NOMO-1 treated with dmso at 0.1 percent for 144 hours (cell line): ENCODE measurements around the gene SKAP1.
"Not testable (repeated sequence)": the region's sequence is repeated elsewhere in the genome, so short reads cannot be mapped to it uniquely, and the experiment has no call there.

Experiments used
- DNase-seq: peaks from one replicate; lab custom pipeline; 2025; ENCODE audit not compliant: unreplicated experiment; lab: John Stamatoyannopoulos, UW

SKAP1 gene

DNA sequence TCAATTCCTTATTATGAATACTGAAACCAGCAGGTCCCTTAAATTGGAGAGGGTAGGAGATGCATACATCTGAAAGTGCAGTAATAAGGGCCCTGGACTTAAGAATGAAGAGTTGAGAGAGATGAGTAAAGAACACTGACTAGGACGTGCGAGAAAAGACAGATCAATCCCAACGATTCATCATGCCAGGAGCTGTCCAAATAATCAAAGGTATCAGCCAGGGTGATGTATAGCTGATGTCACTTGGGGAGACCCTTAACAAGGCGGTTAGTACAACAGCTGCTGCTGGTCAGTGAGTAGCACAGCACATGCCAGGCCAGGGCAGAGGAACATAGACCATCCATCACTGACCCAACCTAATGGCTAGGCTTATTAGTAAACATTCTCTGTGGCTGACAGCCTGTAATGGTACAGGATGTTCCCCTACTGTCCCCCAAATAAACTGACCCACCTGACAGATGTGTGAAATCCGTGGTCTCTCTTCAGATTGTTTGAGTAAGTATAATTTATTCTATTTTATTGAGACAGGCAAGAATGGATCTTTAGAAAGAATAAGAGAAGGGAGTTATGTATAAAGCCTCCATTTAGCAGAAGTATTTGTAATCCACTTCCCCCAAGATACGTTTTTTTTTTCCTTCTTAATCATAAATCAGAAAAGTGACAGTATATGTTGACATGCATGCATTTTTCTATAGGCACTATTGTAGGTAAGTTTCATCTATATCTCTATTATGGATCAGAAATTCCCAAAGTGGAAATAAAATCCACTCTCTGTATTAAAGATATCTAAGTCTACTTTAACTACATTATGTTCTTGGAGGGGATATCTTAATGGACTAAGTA, 204.1 kb downstream of the SKAP1 start:
- no peak for DNase-seq

DNA sequence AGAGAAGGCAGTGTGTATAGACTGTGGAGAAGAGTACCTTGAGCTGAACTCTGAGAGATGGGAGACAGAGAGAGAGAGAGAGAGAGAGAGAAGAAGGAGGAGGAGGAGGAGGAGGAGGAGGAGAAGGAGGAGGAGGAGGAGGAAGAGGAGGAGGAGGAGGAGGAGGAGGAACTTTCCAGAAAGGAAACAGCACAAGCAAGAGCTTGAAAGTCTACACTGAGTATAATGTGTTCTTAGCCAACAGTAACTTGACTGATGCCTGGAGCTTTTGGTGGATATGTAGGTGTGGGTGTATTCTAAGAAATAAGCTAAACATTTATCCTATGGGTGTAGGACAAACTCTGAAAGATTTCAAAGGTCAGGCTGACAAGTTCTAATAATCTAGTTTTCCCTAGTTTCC, 206.1 kb downstream of the SKAP1 start:
- DNase-seq, result no peak

DNA sequence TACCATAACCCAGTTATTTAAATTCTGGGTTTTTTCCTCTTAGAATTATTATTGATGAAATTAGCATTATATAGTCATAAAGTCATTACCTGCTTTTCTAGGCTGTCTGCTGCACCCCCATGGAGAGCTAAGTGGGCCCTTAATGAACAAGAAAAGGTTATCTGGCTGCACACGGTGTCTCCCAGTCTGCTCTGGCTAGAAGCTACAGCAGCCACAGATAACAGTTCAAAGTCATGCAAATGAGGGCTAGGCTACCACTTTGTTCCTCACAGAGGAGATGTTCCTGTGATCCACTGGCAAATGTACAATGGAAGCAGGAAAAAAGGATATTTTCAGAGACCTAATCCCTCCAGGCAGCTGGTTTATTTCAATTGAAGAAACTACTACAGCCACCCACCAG, 210.4 kb downstream of the SKAP1 start:
- DNase-seq, result no peak

DNA sequence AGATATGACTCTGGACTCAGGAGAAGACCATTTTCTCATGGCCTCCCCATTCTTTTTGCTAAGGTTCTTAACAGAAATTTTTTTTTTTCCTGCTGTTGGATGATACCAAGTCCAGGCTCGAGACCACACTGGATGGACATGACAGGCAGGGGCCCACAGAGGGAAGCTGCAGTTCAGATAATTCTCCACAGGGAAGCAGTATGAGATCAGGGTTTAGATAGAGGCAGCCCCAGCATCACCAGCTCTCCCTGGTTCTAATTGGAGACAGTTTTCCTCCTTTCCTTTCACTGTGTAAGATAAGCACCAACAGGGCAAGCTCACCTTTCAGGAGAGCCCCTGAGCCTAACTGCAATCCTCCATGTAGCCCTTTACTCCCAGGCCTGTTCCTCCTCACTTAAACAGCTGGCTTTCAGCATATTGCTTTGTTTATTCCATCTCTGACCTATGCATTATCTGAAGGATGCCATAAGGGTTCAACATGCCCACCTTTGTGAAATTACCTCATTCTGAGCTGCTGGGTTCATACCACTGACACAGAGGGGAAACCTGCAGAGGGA, 214.4 kb downstream of the SKAP1 start:
- no peak for DNase-seq

DNA sequence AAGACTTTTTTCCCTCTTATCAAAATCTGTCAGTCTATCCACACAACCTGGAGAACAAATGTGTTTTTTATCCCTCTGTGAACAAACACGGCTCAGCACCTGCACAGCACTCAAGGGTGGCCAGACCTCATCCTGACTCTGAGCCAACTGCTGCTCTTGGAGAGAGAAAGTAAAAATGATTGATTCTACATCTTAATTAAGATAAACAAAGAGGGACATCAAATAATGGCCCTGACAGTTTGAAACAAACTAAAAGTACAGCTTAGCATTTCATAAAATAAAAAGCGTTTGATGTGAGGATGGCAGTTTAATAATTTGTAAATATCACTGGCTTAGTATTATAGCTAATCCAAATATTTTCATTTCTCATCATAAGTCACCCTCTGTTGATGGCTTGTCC, 216.2 kb downstream of the SKAP1 start:
- no peak for DNase-seq

DNA sequence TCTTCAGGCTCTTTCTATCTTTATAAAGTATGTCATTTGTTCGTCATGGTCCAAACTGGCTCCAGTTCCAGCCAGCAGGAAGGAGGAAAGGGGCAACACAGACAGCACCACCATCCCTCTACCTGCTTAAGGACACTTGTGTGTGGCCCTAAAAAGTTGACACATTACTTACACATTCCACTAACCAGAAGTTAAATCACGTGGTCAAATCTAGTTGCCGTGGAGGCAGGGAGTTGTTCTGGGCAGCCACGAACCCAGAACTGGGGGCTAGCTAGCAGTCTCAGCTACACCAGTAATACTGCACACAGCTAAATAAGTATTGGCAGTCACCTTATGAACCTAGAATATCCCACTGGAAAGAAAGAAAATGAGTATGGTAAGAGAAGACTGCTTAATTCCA, 218.2 kb downstream of the SKAP1 start:
- DNase-seq, result no peak

DNA sequence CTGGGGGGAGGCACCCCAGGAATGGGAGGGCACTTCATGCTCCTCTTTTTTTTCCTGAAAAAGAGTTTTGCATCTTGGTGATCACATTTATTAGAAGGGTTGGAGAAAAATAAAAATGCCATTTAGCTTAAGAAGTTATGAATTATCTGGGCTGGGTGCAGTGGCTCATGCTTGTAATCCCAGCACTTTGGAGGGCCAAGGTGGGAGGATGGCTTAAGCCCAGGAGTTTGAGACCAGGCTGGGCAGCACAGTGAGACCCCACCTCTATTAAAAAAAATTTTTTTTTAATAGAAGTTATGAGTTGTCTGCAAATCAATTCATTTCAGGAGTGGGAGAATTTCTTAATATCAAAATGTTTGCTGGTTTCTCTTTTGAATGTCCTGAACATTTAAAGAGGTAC, 219.0 kb downstream of the SKAP1 start:
- DNase-seq, result no peak

DNA sequence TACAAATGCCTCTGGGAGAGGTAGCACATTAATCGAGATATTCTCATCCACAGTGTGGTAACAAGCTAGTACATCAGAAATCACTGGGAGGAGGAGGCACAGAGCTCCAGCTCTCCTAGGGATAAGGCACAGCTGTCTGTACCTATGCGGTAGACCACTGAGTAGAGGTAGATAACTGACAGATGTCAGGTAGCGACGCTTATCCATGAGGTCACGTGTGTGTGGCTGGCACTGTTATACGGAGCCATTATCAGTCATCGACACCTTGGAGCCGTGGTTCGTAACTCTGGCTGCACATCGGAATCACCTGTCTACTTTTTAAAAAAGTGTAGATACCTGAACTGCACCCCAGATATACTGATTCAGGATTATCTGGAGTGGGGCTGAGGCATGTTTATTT, 220.0 kb downstream of the SKAP1 start:
- DNase-seq, result no peak

DNA sequence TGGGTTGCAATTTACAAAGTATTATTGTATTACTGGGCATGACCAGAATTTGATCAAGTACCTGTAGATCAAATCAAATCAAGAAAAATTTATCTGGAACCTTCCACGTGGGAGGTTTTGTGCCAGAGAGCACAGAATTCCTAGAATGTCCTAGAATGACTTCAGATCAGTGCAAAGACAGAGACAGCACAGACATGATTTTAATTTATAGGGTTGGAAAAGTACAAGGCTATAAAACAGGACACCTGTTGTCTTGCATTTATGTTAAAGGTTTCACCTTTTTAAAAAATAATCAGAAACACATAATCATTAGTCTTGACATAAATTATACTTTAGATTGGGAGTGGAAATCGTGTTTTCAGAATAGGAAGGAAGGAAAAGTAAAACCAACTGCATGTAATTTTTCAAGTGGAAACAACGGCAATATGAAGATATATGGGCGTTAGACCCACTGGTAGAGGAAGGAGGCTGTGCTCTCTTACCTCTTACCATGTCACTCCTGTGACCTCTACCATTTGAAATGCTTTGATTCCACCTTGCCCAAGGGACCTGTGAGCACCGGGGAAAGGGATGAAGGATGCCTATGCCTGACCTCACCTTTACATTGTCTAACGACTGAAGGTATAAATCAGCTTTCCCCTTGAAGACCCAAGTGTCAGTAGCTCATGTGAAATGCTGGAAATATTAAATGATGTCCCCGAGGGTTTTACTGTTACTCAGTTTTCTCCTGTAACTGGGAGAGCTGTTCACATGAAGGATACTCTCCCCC, 222.1 kb downstream of the SKAP1 start:
- no peak for DNase-seq

DNA sequence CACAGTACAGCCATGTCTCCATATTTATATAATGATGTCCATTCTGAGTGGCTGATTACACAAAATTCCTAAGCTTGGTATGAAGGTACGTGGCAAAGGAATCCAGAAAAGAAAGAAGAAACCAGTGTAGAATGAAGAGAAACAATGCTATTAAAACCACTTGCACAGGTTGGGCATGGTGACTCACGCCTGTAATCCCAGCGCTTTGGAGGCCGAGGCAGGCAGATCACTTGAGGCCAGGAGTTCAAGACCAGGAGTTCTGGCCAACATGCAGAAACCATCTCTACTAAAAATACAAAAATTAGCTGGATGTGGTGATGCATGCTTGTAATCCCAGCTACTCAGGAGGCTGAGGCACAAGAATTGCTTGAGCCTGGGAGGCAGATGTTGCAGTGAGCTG, 223.0 kb downstream of the SKAP1 start:
- DNase-seq, result not testable (repeated sequence)

DNA sequence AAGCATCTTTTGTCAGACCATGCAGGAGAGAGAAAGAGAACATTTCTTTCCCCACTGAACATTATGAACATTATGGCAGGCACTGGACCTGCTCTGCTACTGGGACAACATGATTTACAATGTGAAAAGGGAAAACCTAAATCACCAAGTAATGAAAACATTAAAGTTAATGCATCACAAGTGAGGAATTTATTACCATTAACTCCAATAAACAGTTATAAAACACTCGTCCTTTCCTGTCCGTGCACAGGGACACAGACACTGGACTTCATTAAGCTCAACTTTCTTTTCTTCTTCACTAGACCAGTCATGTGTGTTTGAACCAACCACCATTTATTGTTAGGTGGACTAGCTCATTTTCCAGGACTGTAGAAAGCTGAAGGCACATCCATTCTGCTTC, 227.1 kb downstream of the SKAP1 start:
- DNase-seq, result no peak

DNA sequence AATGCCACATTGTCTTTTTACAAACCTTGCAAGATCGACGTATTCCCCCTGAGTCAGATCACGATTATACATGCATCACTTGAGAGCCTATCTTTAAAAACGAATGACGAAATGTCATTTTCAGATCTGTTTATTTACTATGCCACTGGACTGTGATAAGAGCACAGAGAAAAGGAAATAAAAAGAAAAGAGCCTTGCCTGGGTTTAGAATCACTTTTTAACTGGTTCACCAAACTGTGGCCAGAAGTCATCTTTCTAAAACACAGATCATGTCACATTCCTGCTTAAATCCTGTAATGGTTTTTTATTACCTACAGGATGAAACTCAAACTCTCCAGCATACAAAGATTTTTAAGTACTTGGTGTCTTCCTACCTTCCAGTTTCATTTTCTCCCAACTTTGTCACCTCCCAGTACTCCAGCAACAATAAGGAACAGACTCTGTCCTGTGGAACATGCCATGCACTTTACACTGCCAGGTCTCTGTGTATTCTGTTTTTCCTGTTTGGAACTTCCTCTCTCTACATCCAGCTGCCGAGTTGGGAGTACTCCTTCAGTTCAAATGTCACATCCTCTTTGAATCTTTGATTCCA, 231.0 kb downstream of the SKAP1 start:
- DNase-seq, result no peak

DNA sequence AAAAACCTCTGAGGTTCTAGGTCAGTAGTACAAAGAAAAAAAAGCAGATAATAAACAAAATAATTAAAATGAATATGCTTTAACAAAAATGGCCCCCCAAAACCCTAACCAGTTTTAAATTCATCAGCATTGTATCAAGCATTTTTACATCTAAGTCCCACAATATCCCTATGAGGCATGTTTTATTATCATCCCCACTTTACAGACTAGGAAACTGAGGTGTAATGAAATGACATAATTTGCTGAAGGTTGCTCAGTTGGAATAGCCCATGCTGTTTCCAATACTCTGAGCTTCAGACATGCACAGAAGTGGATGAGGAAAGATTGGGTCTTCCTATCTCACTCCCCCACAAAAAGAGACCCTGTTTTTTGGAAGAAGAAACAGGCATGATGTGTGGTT, 234.1 kb downstream of the SKAP1 start:
- DNase-seq, result no peak

DNA sequence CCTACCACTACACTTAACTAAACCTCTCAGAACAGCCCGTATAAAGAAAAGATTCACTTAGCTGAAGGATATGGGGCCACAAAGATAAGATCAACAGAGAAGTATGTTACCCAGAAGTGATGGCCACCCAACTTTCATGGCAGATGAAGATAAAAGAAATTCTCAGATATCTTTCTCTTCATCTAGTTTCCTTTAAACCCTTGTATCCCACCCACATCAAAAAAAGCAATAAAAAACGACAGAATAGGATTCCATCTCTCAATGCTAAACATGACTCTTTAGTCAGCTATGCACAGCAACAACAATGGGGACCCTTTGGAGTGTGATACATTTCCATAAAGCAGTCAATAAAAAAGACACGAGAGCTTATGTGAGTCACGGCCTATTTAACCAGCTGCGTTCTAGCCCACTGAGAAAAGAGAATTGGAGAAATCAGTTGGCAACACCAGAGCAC, 235.9 kb downstream of the SKAP1 start:
- no peak for DNase-seq

DNA sequence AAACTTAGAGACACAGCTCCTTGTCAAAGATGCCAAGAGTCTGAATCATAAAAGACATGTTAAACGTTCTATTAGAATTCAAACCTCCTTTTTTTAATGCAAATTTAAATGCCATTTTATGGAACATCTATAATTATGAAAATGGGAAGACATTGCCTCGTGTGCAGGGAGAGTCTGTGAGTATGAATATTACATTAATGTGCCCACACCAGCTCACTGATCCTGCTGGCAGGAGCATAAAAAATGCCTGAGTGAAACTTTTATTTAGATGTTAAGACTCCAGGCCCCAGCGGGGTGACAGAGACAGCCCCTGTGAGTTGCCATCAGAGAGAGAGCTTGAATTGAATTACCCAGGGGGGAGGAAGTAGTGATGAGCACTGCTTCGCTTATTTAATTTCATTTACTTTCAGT, 237.7 kb downstream of the SKAP1 start:
- no peak for DNase-seq

DNA sequence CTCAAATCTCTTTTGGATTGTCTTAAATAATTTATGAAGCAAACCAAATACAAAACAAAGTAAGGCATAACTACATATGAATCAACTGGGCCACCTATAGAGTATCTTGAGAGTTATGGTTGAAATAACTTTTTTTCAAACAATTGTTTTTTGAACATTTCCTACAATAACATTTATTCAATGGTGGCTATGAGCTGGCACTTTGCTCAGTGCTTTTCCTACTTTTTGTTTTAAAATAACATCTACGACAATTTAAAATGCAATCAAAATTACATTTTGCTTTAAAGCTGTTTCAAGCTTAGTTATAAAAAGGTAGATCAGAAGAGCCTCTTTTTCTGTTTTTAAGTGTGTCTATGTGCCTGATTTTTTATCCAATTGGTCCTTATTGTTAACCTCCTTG, 238.7 kb downstream of the SKAP1 start:
- DNase-seq, result no peak

DNA sequence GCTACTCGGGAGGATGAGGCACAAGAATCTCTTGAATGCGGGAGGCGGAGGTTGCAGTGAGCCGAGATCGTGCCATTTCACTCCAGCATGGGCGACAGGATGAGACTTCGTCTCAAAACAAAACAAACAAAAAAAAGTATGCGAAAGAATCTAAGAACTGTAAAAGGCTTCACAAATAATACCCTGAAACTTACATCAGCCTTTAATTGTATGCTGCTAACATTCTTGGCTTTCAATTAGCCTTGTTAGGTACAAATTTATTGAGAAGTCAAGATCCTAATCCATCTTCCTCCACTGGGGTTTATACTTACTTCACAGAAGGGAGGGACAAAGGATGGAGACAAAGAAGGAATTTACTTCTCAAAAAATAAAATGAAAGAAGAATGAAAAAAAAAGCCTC, 239.1 kb downstream of the SKAP1 start:
- DNase-seq, result no peak

DNA sequence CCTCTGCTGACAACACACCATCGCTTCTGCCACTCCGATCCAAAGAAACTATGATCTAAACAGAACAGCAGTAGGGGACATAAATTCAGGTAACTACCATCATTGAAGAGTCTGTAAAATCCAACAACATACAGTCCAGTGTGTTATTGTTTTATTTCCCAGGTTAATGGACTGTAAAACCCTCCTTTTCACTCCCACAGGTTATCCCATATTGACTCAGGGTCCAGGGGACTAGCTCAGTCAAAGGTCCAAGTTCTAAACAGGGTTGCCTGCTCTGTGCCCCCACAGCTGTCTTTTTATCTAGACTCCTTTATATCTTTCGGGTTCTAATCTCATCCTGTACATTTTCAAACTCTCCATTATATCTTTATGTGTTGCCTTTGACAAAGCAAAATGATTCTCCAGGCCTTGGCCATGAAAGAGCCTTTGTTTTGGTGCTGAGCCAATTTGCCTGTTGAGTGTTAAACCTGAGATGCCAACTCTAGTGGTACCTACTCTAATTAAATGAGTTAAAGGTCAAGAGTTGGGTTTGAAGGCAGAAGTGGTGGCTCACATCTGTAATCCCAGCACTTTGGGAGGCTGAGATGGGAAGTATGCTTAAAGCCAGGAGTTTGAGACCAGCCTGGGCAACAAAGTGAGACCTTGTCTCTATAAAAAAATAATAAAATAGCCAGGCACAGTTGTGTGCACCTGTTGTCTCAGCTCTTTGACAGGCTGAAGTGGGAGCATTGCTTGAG, 242.0 kb downstream of the SKAP1 start:
- DNase-seq, result no peak

DNA sequence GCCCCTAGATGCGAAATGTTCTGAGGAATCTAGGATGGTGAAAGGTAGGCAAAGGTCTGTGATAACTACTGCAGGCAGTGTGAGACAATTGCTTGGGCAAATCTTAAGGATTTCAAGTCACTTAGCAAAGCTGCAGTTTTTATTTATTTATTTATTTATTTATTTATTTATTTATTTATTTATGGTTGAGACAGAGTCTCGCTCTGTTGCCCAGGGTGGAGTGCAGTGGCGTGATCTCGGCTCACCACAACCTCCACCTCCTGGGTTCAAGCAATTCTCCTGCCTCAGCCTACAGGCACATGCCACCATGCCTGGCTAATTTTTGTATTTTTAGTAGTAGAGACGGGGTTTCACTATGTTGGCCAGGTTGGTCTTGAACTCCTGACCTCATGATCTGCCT, 243.7 kb downstream of the SKAP1 start:
- DNase-seq, result not testable (repeated sequence)

DNA sequence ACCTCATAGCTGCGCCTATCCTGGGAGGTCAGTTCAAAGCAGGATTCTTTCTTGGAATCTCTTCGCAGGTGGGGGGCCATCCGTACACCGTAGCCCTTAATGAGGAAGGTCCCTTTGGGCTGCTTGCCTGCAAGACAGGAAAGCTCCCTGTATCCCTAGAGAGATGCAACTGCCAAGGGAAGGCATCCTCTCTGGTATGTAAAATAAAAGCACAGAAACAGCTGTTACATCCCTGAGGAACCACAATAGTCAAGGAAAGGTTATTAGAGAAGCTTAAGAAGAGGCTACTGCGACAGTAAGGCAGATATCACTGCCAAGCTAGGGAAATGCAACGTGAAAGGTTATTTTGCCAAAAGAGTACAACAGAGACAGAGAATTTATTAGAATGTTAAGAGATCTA, 245.3 kb downstream of the SKAP1 start:
- no peak for DNase-seq

DNA sequence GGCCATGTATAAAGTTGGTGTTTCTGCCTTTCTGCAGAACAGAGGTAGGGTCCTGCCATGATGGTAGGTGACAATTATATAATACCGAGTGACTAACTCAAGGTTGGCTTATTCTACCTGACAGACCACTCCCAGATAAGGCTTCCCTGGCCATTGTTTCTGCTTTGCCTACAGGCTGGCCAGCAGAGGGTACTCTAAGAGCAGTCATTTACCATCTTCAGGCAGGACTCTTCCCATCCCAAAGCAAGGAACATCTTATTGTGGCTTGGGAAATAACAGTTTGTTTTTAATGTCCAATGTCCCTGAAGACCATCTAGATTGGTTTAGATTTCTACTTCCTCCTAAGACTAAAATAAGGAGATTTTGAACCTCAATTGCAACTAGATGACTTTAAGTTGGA, 248.4 kb downstream of the SKAP1 start:
- DNase-seq, result no peak
